HCT116 (cell line): ENCODE results near the gene RASGRP2. TPM values are rescaled to one million over a fixed set of nuclear protein-coding genes. Genes with fewer than 3 reads are reported as not detected.

ENCODE experiments used
- ATAC-seq: fragments of 200-7000 bp; cut with Tn5 transposase; 2 replicates; pipeline ENCODE4 v1.9.1; 2020; ENCODE audit warnings: mild to moderate bottlenecking, moderate library complexity
- BruUV-seq: library from RNA; stranded (reverse); fragments of 400-500 nt; replicated peaks from 2 replicates; lab custom pipeline; 2021; lab: Mats Ljungman, UMichigan
- CTCF ChIA-PET: fragments of 300-600 bp; sonication (Branson Sonifier 250); formaldehyde crosslinking; loops from one replicate; lab custom pipeline; 2021; ENCODE audit warnings: antibody characterized with exemption; lab: Charles Lee
- POLR2A ChIA-PET: fragments of 300-600, 350-600 bp; sonication (Branson Sonifier 250); formaldehyde crosslinking; loops from one replicate; lab custom pipeline; 2021; ENCODE audit warnings: antibody characterized with exemption; lab: Charles Lee
- RAD21 ChIA-PET, 2 experiments: fragments of 300-600 bp; sonication (Branson Sonifier 250); formaldehyde crosslinking; loops; one replicate each; lab custom pipeline; 2023; ENCODE audit warnings: low total read pairs in 2 of 2; ENCODE audit not compliant: uncharacterized antibody in 2 of 2, unreplicated experiment in 2 of 2, low non-redundant PET in 1 of 2; lab: Charles Lee
- DNase-seq: peaks from one replicate; pipeline ENCODE4 v3.0.0-alpha.2; 2010; ENCODE audit warnings: low read depth, low spot score
- H2AFZ ChIP-seq: fragments of 200-600 bp; shearing (Covaris generic), sonication (generic); 2 replicates; pipeline ENCODE4 v1.6.1; 2017; ENCODE audit warnings: low read depth, mixed run types, mixed read lengths, antibody characterized with exemption, low read length; ENCODE audit not compliant: poor library complexity, severe bottlenecking
- H3K27ac ChIP-seq: 2 replicates; pipeline ENCODE4 v1.5.1; 2012; ENCODE audit warnings: low read depth, low read length
- H3K27me3 ChIP-seq: fragments of 200-600 bp; sonication (generic); 2 replicates; pipeline ENCODE4 v1.6.1; 2016; ENCODE audit warnings: mixed run types, low read length, mixed read lengths; ENCODE audit not compliant: insufficient read depth
- H3K36me3 ChIP-seq, 2 experiments: fragments of 200-500 bp in 1 of 2; fragments of 200-600 bp in 1 of 2; sonication (Bioruptor generic) in 1 of 2; sonication (generic) in 1 of 2; 2 replicates each; pipeline versions ENCODE4 v1.5.1 to v1.6.1; 2014 to 2016; ENCODE audit warnings: low read length in 2 of 2, inconsistent platforms in 1 of 2, mixed read lengths in 1 of 2, mixed run types in 1 of 2; ENCODE audit not compliant: insufficient read depth in 2 of 2, control insufficient read depth in 1 of 2
- H3K4me1 ChIP-seq, 2 experiments: fragments of 200-600 bp in 1 of 2; sonication (generic) in 1 of 2; 2 replicates each; pipeline versions ENCODE4 v1.5.1 to v1.6.1; 2012 to 2017; ENCODE audit warnings: low read length in 2 of 2, inconsistent platforms in 1 of 2, mild to moderate bottlenecking in 1 of 2, mixed read lengths in 1 of 2, mixed run types in 1 of 2, moderate library complexity in 1 of 2; ENCODE audit not compliant: insufficient read depth in 2 of 2, control insufficient read depth in 1 of 2
- H3K4me2 ChIP-seq: fragments of 200-600 bp; sonication (generic); 2 replicates; pipeline ENCODE4 v1.6.1; 2017; ENCODE audit warnings: mixed run types, low read length, mixed read lengths
- H3K4me3 ChIP-seq, 2 experiments: fragments of 200-600 bp in 1 of 2; sonication (generic) in 1 of 2; replicated peaks in 1 of 2; 2 replicates each; pipeline ENCODE4 v1.5.1; 2011 to 2016; ENCODE audit warnings: low read length in 2 of 2, control low read depth in 1 of 2, low read depth in 1 of 2, mild to moderate bottlenecking in 1 of 2, mixed read lengths in 1 of 2, mixed run types in 1 of 2
- H3K79me2 ChIP-seq: fragments of 200-600 bp; sonication (generic); 2 replicates; pipeline ENCODE4 v1.6.1; 2017; ENCODE audit warnings: mild to moderate bottlenecking, mixed run types, low read length, moderate library complexity, mixed read lengths; ENCODE audit not compliant: insufficient read depth
- H3K9ac ChIP-seq: fragments of 200-600 bp; sonication (generic); 2 replicates; pipeline ENCODE4 v1.6.1; 2016; ENCODE audit warnings: low read length, mixed read lengths
- H3K9me2 ChIP-seq: fragments of 200-600 bp; sonication (generic), shearing (Covaris generic); 2 replicates; pipeline ENCODE4 v1.6.1; 2017; ENCODE audit warnings: mixed run types, mild to moderate bottlenecking, moderate library complexity; ENCODE audit not compliant: insufficient read depth
- H3K9me3 ChIP-seq, 2 experiments: fragments of 200-500 bp in 1 of 2; fragments of 200-600 bp in 1 of 2; sonication (Bioruptor generic) in 1 of 2; sonication (generic) in 1 of 2; 2 replicates each; pipeline ENCODE4 v1.6.1; 2014 to 2017; ENCODE audit warnings: low read length in 2 of 2, mixed read lengths in 2 of 2, inconsistent platforms in 1 of 2, low read depth in 1 of 2, mild to moderate bottlenecking in 1 of 2, mixed run types in 1 of 2, moderate library complexity in 1 of 2; ENCODE audit not compliant: control insufficient read depth in 1 of 2, insufficient read depth in 1 of 2
- H4K20me1 ChIP-seq: fragments of 200-600 bp; sonication (generic), shearing (Covaris generic); 2 replicates; pipeline ENCODE4 v1.6.1; 2017; ENCODE audit warnings: mixed run types, mild to moderate bottlenecking, moderate library complexity; ENCODE audit not compliant: insufficient read depth
- CEBPB ChIP-seq: IDR thresholded peaks from 2 replicates; pipeline ENCODE4 v1.6.1; 2012; ENCODE audit warnings: low read depth
- EZH2phosphoT487 ChIP-seq: fragments of 200-600 bp; IDR thresholded peaks from 2 replicates; pipeline ENCODE4 v1.6.1; 2018; ENCODE audit warnings: antibody characterized with exemption, borderline replicate concordance
- FOSL1 ChIP-seq: IDR thresholded peaks from 2 replicates; pipeline ENCODE4 v1.6.1; 2012; ENCODE audit warnings: low read depth
- JUND ChIP-seq: IDR thresholded peaks from 2 replicates; pipeline ENCODE4 v1.6.1; 2012
- POLR2A ChIP-seq: IDR thresholded peaks from 2 replicates; pipeline ENCODE4 v1.7.0; 2011; ENCODE audit warnings: borderline replicate concordance; ENCODE audit not compliant: insufficient read depth, insufficient read length; ENCODE audit errors: extremely low read depth
- POLR2AphosphoS5 ChIP-seq: IDR thresholded peaks from 2 replicates; pipeline ENCODE4 v1.6.1; 2011; ENCODE audit warnings: mild to moderate bottlenecking, low read depth, low read length, moderate library complexity
- YY1 ChIP-seq: IDR thresholded peaks from 2 replicates; pipeline ENCODE4 v1.6.1; 2011; ENCODE audit warnings: low read length, low read depth, moderate library complexity, mild to moderate bottlenecking; ENCODE audit not compliant: insufficient replicate concordance; ENCODE audit errors: extremely low read depth
- ZFX ChIP-seq: fragments of 450-650 bp; IDR thresholded peaks from 2 replicates; pipeline ENCODE4 v1.6.1; 2017
- intact Hi-C: fragments of 100-400 bp; cut with micrococcal nuclease; formaldehyde crosslinking; loops from 2 replicates; pipeline ENCODE4 v1.10.0; 2022
- total RNA-seq: library from RNA; stranded (reverse); gene quantifications from one replicate; pipeline ENCODE4 v1.2.1, GENCODE V29; 2021; ENCODE audit not compliant: unreplicated experiment
- TF ChIP-seq, protein P1 (sequence below): IDR thresholded peaks from 2 replicates; pipeline ENCODE4 v1.6.1; 2011; ENCODE audit warnings: mild to moderate bottlenecking, low read length, moderate library complexity; ENCODE audit not compliant: insufficient replicate concordance; ENCODE audit errors: extremely low read depth
- TF ChIP-seq, protein P2 (sequence below): IDR thresholded peaks from 2 replicates; pipeline ENCODE4 v1.6.1; 2012
- TF ChIP-seq, protein P3 (sequence below): IDR thresholded peaks from 2 replicates; pipeline ENCODE4 v1.6.1; 2012; ENCODE audit warnings: low read depth

Gene RASGRP2
- total RNA-seq, 1 experiment from 2014 or later = 12.8 TPM

DNA sequence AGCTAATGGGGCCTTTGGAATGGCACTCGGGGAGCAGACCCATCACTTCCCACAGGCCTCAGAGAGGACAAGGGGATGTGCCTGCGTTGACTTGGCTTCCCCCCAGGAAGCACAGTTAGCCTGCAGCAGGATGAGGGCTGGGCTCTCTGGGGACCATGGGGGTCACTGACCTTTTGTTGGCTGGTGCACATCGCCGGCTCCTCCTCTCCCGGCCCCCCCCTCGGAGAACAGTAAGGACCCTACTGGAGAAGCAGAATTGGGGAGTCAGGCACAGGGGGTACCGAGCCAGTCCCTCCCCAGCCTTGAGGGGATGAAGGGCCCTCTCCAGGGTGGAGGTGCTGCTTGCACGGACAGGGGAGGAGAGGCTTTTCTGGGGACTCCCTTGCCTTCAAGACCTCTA is 53.7 kb downstream of the RASGRP2 start:
- no peaks in the 10 kb centered on the region for H3K36me3 ChIP-seq
- H3K9ac ChIP-seq = no peak overlapping the region
- ATAC-seq (no peak), DNase-seq (no peak)
- no peak overlapping the region for H3K27ac ChIP-seq
- no peak overlapping the region for H3K4me3 ChIP-seq
- H3K4me2 ChIP-seq = no peak overlapping the region
- intact Hi-C loops = no loop called here
- no peak overlapping the region for H2AFZ ChIP-seq
- no TSS peak for BruUV-seq
- ChIA-PET RAD21 (no interaction called here), POLR2A (no interaction called here), CTCF (interaction anchor here (1.0 kb wide), 1 partner anchor 53 kb away, joined by 4 read pairs; no protein-coding TSS in a partner anchor)
- H3K27me3 ChIP-seq = no peaks in the 10 kb centered on the region
- no peaks in the 10 kb centered on the region for H3K9me3 ChIP-seq
- H3K9me2 ChIP-seq = no peaks in the 10 kb centered on the region
- H3K4me1 ChIP-seq = peaks cover 0 to 11% of the 10 kb centered on the region in 2 experiments; a peak in 2 of 4 replicates
- TF ChIP-seq POLR2A (no peak), CEBPB (no peak), POLR2AphosphoS5 (no peak), FOSL1 (no peak), EZH2phosphoT487 (no peak), ZFX (no peak), YY1 (no peak), JUND (no peak)
- TF ChIP-seq, protein P1, sequence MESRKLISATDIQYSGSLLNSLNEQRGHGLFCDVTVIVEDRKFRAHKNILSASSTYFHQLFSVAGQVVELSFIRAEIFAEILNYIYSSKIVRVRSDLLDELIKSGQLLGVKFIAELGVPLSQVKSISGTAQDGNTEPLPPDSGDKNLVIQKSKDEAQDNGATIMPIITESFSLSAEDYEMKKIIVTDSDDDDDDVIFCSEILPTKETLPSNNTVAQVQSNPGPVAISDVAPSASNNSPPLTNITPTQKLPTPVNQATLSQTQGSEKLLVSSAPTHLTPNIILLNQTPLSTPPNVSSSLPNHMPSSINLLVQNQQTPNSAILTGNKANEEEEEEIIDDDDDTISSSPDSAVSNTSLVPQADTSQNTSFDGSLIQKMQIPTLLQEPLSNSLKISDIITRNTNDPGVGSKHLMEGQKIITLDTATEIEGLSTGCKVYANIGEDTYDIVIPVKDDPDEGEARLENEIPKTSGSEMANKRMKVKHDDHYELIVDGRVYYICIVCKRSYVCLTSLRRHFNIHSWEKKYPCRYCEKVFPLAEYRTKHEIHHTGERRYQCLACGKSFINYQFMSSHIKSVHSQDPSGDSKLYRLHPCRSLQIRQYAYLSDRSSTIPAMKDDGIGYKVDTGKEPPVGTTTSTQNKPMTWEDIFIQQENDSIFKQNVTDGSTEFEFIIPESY = no peak
- TF ChIP-seq, protein P2, sequence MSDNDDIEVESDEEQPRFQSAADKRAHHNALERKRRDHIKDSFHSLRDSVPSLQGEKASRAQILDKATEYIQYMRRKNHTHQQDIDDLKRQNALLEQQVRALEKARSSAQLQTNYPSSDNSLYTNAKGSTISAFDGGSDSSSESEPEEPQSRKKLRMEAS = no peak
- TF ChIP-seq, protein P3, sequence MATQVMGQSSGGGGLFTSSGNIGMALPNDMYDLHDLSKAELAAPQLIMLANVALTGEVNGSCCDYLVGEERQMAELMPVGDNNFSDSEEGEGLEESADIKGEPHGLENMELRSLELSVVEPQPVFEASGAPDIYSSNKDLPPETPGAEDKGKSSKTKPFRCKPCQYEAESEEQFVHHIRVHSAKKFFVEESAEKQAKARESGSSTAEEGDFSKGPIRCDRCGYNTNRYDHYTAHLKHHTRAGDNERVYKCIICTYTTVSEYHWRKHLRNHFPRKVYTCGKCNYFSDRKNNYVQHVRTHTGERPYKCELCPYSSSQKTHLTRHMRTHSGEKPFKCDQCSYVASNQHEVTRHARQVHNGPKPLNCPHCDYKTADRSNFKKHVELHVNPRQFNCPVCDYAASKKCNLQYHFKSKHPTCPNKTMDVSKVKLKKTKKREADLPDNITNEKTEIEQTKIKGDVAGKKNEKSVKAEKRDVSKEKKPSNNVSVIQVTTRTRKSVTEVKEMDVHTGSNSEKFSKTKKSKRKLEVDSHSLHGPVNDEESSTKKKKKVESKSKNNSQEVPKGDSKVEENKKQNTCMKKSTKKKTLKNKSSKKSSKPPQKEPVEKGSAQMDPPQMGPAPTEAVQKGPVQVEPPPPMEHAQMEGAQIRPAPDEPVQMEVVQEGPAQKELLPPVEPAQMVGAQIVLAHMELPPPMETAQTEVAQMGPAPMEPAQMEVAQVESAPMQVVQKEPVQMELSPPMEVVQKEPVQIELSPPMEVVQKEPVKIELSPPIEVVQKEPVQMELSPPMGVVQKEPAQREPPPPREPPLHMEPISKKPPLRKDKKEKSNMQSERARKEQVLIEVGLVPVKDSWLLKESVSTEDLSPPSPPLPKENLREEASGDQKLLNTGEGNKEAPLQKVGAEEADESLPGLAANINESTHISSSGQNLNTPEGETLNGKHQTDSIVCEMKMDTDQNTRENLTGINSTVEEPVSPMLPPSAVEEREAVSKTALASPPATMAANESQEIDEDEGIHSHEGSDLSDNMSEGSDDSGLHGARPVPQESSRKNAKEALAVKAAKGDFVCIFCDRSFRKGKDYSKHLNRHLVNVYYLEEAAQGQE = no peak
- no peaks in the 10 kb centered on the region for H3K79me2 ChIP-seq
- no peaks in the 10 kb centered on the region for H4K20me1 ChIP-seq
